ENCODE data around the gene OR1D5. TPM values are rescaled to one million over a fixed set of nuclear protein-coding genes. Genes with fewer than 3 reads are reported as not detected.

Gene OR1D5
- polyA plus RNA-seq, 5 donors = not detected

Other genes with a start within 250 kb of the OR1D5 start
- gene OR1D2, start 40.8 kb upstream of the OR1D5 start, polyA plus RNA-seq (ENCODE audit: insufficient read depth in 1 of 5, insufficient read length in 5 of 5, low replicate concordance in 1 of 5) = under 1 TPM in 2 of 5 donors, not detected in 3; 0.03 to 0.06 TPM
- not detected for gene OR1G1, start 63.9 kb upstream of the OR1D5 start, polyA plus RNA-seq (ENCODE audit: insufficient read depth in 1 of 5, insufficient read length in 5 of 5, low replicate concordance in 1 of 5)
- gene OR1A2, start 133.9 kb upstream of the OR1D5 start, polyA plus RNA-seq (ENCODE audit: insufficient read depth in 1 of 5, insufficient read length in 5 of 5, low replicate concordance in 1 of 5) = not detected
- gene OR1A1, start 144.1 kb upstream of the OR1D5 start, polyA plus RNA-seq (ENCODE audit: insufficient read depth in 1 of 5, insufficient read length in 5 of 5, low replicate concordance in 1 of 5) = under 1 TPM in 3 of 5 donors, not detected in 2; 0.07 to 0.12 (median 0.09) TPM
- gene OR3A1, start 234.8 kb upstream of the OR1D5 start, polyA plus RNA-seq (ENCODE audit: insufficient read depth in 1 of 5, insufficient read length in 5 of 5, low replicate concordance in 1 of 5) = under 1 TPM in 1 of 5 donors, not detected in 4; 0.09 TPM

Data from right lung (tissue), 5 donors.